Measurements from ENCODE around the gene PPARD. TPM values are rescaled to one million over a fixed set of nuclear protein-coding genes. Genes with fewer than 3 reads are reported as not detected.

PPARD gene
- total and polyA plus RNA-seq, 2 of the 13 experiments (the other 11 are each of a cell fraction or from before 2014, with no cell fraction given), result 6.1 to 13.3 TPM

- no peak for TF ChIP-seq AHDC1 (CRISPR knock-in tag; IDR thresholded peaks at IDR 0.05; ENCODE audit: borderline replicate concordance)
- TF ChIP-seq GPN1 (CRISPR knock-in tag; IDR thresholded peaks at IDR 0.05; ENCODE audit: borderline replicate concordance), result no peak
- peak; percentile 38; the same call in 1 of the 2 replicates for TF ChIP-seq SKIL (CRISPR knock-in tag; IDR thresholded peaks at IDR 0.05; ENCODE audit: borderline replicate concordance)
- TF ChIP-seq SALL2 (CRISPR knock-in tag; IDR thresholded peaks at IDR 0.05), result peak; percentile 95
- TF ChIP-seq ZMYM2 (CRISPR knock-in tag; IDR thresholded peaks at IDR 0.05), result peak; percentile 78
- TF ChIP-seq ZNF180 (CRISPR knock-in tag; IDR thresholded peaks at IDR 0.05; ENCODE audit: borderline replicate concordance, low read depth), result no peak
- TF ChIP-seq MNT (IDR thresholded peaks at IDR 0.05), result no peak
- peak; percentile 75 for TF ChIP-seq ZC3H13 (CRISPR knock-in tag; IDR thresholded peaks at IDR 0.05)
- peak; percentile 52; the same call in 1 of the 2 replicates for TF ChIP-seq TSC22D2 (CRISPR knock-in tag; IDR thresholded peaks at IDR 0.05; ENCODE audit: borderline replicate concordance)
- TF ChIP-seq CBX5 (CRISPR knock-in tag; IDR thresholded peaks at IDR 0.05; ENCODE audit: borderline replicate concordance), result no peak
- no peak for TF ChIP-seq FOXM1 (CRISPR knock-in tag; IDR thresholded peaks at IDR 0.05)
- TF ChIP-seq ZGPAT (CRISPR knock-in tag; IDR thresholded peaks at IDR 0.05), result peak; percentile 85; the same call in 1 of the 2 replicates
- TF ChIP-seq RARG (CRISPR knock-in tag; IDR thresholded peaks at IDR 0.05; ENCODE audit: low read depth), result peak; percentile 51; the same call in 1 of the 2 replicates
- TF ChIP-seq ZNF280B (CRISPR knock-in tag; IDR thresholded peaks at IDR 0.05; ENCODE audit: borderline replicate concordance), result no peak
Observed at GRCh38 chr6:35318196-35319171, 23.9 kb upstream of the PPARD start (continued).

Data from HepG2 (cell line).